22Rv1 (cell line): ENCODE results near the gene BRD7.

ENCODE experiments used
- ZFX ChIP-seq: fragments of 450-650 bp; IDR thresholded peaks from 2 replicates; pipeline ENCODE4 v1.6.1; 2017; ENCODE audit warnings: antibody characterized with exemption, borderline replicate concordance
- TF ChIP-seq, protein P1 (sequence below): fragments of 450-650 bp; IDR thresholded peaks from 2 replicates; pipeline ENCODE4 v1.5.1; 2017; ENCODE audit warnings: mild to moderate bottlenecking

DNA sequence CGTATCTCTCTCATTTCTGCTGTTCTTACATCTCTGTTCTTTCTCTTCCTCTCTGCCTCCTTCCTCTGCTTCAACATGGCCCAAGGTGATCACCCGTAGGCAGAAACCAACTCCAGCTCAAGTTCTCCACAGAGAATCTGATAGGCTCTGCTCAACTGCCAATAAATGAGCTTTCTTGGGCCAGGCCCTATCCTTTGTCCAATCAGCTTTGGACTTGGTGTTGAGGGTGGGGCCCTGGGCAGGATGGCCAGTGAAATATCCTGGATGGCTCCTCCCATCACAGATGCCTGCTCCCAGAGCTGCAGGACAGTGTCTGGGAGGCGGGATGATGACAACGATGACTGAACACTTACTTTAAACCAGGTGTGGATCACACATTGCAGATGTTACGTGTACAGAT is 17.4 kb upstream of the BRD7 start:
- TF ChIP-seq, protein P1, sequence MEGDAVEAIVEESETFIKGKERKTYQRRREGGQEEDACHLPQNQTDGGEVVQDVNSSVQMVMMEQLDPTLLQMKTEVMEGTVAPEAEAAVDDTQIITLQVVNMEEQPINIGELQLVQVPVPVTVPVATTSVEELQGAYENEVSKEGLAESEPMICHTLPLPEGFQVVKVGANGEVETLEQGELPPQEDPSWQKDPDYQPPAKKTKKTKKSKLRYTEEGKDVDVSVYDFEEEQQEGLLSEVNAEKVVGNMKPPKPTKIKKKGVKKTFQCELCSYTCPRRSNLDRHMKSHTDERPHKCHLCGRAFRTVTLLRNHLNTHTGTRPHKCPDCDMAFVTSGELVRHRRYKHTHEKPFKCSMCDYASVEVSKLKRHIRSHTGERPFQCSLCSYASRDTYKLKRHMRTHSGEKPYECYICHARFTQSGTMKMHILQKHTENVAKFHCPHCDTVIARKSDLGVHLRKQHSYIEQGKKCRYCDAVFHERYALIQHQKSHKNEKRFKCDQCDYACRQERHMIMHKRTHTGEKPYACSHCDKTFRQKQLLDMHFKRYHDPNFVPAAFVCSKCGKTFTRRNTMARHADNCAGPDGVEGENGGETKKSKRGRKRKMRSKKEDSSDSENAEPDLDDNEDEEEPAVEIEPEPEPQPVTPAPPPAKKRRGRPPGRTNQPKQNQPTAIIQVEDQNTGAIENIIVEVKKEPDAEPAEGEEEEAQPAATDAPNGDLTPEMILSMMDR = no peak
- no peak for TF ChIP-seq ZFX
